Cardiac fibroblast (primary cell): ENCODE results near the gene TM9SF4.
A peak's percentile ranks its signal among the peaks of the same experiment; 100 is the strongest.

ENCODE experiments used
- DNase-seq, 2 donors: peaks; one replicate each; pipeline versions ENCODE4 v3.0.0 to v3.0.0-alpha.2; 2010; ENCODE audit warnings: low read depth in 2 of 2
- H3K4me3 ChIP-seq, 2 donors: replicated peaks in 1 of 2; 1 replicate in 1 of 2; 2 replicates in 1 of 2; pipeline ENCODE4 v1.5.1; 2011; ENCODE audit warnings: low read depth in 2 of 2, low read length in 2 of 2, mild to moderate bottlenecking in 2 of 2, moderate library complexity in 1 of 2
- TF ChIP-seq, protein P1 (sequence below): IDR thresholded peaks from one replicate; pipeline ENCODE4 v1.5.1; 2011; ENCODE audit warnings: low read depth, mild to moderate bottlenecking, low read length, inconsistent platforms

TM9SF4 gene

DNA sequence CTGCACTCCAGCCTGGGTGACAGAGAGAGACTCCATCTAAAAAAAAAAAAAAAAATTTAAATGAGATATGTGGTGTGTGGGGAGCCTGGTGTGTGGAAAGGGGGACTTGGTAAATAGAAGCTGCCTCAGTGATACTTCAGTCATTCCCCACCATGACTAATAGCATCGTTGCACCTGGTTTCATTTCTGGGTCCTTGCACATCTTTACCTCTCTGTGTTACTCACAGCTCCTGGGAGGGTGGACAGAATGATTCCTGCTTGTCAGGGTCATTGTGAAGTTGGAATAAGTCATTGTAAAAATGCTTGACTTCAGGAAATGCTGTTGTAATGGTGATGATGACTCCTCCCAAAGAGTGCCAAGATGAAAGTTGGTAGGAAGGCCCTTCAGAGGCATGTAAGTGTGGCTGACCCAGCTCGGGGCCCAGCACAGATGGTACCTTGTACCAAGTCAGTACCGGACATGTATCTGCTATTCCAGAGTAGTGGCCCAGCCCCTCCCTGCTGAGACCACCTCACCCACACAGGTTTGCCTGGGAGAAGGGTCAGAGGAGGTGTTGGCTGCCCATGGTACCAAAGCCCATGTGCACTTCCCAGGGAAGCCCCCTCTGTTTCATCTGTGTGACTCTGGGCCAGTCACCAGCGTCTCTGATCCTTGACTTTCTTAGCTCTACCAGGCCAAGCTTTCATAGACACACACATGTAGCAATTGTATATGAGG is 49.6 kb downstream of the TM9SF4 start:
- peak in 1 of 2 donors; percentile 31 for DNase-seq
- no peak overlapping the region for H3K4me3 ChIP-seq
- TF ChIP-seq, protein P1, sequence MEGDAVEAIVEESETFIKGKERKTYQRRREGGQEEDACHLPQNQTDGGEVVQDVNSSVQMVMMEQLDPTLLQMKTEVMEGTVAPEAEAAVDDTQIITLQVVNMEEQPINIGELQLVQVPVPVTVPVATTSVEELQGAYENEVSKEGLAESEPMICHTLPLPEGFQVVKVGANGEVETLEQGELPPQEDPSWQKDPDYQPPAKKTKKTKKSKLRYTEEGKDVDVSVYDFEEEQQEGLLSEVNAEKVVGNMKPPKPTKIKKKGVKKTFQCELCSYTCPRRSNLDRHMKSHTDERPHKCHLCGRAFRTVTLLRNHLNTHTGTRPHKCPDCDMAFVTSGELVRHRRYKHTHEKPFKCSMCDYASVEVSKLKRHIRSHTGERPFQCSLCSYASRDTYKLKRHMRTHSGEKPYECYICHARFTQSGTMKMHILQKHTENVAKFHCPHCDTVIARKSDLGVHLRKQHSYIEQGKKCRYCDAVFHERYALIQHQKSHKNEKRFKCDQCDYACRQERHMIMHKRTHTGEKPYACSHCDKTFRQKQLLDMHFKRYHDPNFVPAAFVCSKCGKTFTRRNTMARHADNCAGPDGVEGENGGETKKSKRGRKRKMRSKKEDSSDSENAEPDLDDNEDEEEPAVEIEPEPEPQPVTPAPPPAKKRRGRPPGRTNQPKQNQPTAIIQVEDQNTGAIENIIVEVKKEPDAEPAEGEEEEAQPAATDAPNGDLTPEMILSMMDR, result no peak

DNA sequence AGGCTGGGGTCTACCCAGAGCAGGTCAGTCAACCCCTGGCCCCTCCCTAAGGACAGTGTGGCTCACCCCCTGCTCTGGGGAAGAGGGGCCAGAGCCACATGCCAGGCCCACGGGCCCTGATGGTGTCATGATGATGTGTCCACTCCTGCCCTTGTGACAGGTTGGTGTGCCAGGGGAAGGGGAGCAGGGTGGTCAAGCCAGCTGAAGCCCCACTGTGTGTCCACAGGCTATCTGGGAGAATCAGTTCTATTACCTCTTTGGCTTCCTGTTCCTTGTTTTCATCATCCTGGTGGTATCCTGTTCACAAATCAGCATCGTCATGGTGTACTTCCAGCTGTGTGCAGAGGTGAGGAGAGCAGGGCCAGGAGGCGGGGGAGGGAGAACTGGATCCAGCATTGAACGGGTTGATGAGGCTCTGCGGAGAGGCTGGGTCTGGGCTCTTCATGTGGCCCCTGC is 50.3 kb downstream of the TM9SF4 start:
- TF ChIP-seq, protein P1, result no peak
- no peak overlapping the region for H3K4me3 ChIP-seq
- no peak for DNase-seq

DNA sequence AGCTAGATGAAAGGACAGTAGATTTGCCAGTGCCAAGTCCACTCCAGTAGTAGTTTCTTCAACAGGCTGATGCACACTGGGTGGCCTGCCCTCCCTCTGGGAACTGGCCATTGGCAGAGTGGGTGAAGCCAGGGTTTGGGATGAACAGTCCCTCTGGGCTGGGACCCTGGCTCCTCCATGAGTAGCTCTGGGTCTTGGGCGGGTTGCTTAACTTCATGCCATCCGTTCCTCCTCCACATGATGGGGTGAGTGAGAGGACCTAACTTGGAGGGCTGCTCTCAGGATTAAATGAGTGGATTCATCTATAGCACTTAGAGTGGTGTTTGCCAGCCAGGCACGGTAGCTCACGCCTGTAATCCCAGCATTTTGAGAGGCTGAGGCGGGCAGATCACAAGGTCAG is 50.8 kb downstream of the TM9SF4 start:
- no peak overlapping the region for H3K4me3 ChIP-seq
- no peak for DNase-seq
- TF ChIP-seq, protein P1, result no peak

DNA sequence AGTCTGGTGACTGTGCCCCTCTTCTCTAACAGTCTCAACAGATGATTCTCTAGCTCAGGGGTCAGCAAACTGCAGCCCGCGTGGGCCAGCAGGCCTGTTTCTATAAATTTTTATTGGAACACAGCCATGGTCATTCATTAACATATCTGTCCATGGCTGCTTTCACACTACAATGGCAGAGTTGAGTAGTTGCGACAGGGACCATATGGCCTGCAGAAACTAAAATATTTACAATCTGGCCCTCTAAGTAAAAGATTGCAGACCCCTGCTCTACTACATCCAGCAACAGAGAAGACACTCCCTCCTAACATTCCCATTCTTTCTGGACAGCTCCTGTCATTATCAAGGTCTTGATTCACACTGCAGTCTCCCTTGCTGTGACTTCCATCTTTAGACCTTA is 52.8 kb downstream of the TM9SF4 start:
- DNase-seq, result no peak
- TF ChIP-seq, protein P1, result no peak
- no peak overlapping the region for H3K4me3 ChIP-seq

DNA sequence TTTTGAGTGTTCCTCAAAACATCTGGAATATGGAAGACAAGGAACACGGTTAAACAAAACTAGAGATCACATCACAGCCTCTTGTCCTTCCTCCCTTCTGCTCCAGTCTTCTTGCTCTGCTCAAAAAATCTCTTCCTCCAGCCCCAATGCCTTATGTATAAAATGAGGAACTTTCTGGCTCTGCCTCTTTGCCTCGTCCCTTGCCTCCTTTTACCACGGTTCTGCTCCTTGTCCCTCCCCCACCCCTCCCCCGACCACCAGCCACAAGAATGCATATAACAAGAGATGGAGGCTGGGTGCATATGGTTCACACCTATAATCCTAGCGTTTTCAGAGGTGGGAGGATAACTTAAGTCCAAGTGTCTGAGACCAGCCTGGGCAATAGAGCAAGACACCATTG is 54.4 kb downstream of the TM9SF4 start:
- DNase-seq, result no peak
- TF ChIP-seq, protein P1, result no peak
- H3K4me3 ChIP-seq, result no peak overlapping the region

DNA sequence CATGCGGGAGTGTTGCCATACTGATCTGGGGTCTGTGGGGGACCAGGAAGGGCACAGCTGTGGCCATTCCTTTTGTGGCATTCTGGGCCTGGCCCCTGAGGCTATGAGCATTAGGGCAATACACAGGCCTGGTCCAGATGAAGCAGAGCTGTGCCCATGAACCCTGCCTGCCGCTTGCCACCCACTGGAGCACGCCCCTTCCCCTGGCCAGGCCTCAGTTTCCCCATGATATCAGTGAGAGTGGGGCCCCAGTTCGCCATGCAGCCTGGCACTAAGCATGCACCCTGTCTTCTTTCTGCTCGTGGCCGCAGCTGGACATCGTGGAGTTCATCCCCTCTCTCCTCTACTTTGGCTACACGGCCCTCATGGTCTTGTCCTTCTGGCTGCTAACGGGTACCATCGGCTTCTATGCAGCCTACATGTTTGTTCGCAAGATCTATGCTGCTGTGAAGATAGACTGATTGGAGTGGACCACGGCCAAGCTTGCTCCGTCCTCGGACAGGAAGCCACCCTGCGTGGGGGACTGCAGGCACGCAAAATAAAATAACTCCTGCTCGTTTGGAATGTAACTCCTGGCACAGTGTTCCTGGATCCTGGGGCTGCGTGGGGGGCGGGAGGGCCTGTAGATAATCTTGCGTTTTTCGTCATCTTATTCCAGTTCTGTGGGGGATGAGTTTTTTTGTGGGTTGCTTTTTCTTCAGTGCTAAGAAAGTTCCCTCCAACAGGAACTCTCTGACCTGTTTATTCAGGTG is 55.6 kb downstream of the TM9SF4 start:
- TF ChIP-seq, protein P1, result no peak
- DNase-seq, result peak; percentile 20 to 91
- no peak overlapping the region for H3K4me3 ChIP-seq
